ENCODE results near the gene TIGAR. TPM values are rescaled to one million over a fixed set of nuclear protein-coding genes. Genes with fewer than 3 reads are reported as not detected.

TIGAR gene
- total RNA-seq, 6 donors from 2014 or later: 4.9 to 19.5 (median 10.4) TPM

GRCh38 chr12:4280351-4281163, 40.5 kb upstream of the TIGAR start:
- no peak for ATAC-seq (ENCODE audit: low FRiP score in 2 of 2)

DNA sequence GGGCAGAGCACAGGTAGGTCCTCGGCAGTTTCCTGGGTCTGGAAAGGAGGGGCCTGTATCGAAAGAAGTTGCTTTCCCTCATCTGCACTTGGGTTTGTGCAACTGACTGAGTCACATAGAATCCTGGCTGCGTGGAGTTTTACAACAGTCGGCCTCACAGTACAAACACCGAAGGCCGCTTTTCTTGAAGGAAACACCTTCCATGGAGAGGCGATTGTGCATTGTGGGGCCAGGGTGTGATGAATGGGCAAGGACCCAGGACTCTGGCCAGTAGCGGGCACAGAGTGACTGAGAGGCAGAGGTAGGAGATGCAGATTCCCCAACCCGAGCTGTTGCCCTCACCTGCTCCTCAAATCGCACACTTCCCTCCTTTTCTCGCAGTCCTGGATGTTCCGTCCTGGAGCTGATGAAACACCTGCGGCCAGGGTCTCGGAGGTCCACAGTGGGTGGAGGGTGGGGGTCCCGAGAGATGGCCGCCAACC, 39.8 kb upstream of the TIGAR start:
- Histone ChIP-seq H3K27ac (peak overlapping the region in 3 of 4 donors; percentile 24 to 56 (median 25)), H3K4me1 (peaks cover 26 to 45% (median 38%) of the 10 kb centered on the region in 4 donors), H3K9me3 (no peaks in the 10 kb centered on the region), H3K36me3 (peaks cover 3 to 62% (median 26%) of the 10 kb centered on the region in 4 donors), H3K4me3 (no peak overlapping the region), H3K27me3 (no peaks in the 10 kb centered on the region)
- no peak for ATAC-seq (ENCODE audit: low FRiP score in 2 of 2)
- WGBS, 2 donors: 84 to 89% methylated on average over 9 to 16 of the region's 16 CpGs
- TF ChIP-seq EP300 (IDR thresholded peaks at IDR 0.05) (no peak), POLR2A (IDR thresholded peaks at IDR 0.05) (no peak), CTCF (IDR thresholded peaks at IDR 0.05) (no peak), POLR2AphosphoS5 (IDR thresholded peaks at IDR 0.05) (no peak)
- no peak for DNase-seq

More at GRCh38 chr12:4280351-4281163, 40.5 kb upstream of the TIGAR start:
- Histone ChIP-seq H3K27me3 (no peaks in the 10 kb centered on the region), H3K36me3 (peaks cover 3 to 57% (median 23%) of the 10 kb centered on the region in 4 donors), H3K27ac (peak overlapping the region; percentile 24 to 56 (median 28)), H3K4me3 (no peak overlapping the region), H3K4me1 (peaks cover 26 to 48% (median 38%) of the 10 kb centered on the region in 4 donors), H3K9me3 (no peaks in the 10 kb centered on the region)
- no peak for TF ChIP-seq POLR2AphosphoS5 (IDR thresholded peaks at IDR 0.05)
- TF ChIP-seq POLR2A (IDR thresholded peaks at IDR 0.05): no peak
- TF ChIP-seq EP300 (IDR thresholded peaks at IDR 0.05): no peak
- TF ChIP-seq CTCF (IDR thresholded peaks at IDR 0.05): no peak
- WGBS, 2 donors: 51 to 70% methylated on average over 14 to 15 of the region's 15 CpGs
- DNase-seq: peak in 1 of 2 donors; percentile 45

DNA sequence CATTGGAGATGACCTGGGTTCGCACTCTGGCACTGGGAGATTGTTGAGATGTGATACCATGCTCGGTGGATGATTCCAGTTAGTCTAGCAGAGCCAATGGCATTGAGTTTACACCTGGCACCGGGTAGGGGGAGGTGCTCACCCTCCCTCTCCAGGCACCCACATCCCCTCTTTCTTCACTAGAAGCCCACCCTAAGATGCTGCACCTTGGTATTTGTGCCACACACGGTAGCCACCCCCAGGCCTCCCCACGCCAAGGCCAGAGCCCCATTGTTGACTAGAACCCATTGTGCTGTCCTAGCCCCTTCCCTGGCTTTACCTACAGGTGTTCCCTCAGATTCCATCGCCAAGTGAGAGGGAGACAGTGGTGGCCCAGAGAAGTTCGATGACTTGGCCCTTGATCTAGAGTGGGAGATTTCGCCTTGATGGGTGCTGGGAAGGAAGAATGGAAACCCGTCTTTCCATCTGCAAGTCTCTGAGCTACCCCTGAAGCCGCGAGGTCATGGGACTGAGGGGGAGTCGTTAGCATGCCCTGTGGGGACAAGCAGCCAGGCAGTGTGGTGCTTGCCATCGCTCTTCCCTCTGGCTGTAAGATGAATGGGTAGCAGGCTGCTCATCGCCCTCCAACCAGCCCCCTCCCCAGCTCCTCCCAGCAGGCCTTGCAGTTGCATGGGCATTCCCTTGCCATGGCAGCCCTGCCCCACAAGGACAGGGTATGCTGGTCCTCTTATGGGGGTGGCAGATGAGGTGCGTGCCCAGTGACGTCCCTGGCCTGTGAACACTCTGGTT, 38.7 kb upstream of the TIGAR start:
- WGBS, 2 donors: 94% methylated on average over 13 to 16 of the region's 16 CpGs
- DNase-seq: no peak
- no peak for ATAC-seq (ENCODE audit: low FRiP score in 2 of 2)
- Histone ChIP-seq H3K36me3 (peaks cover 3 to 69% (median 31%) of the 10 kb centered on the region in 4 donors), H3K4me1 (peaks cover 17 to 44% (median 30%) of the 10 kb centered on the region in 4 donors), H3K27me3 (no peaks in the 10 kb centered on the region), H3K9me3 (no peaks in the 10 kb centered on the region), H3K4me3 (no peak overlapping the region), H3K27ac (no peak overlapping the region)
- no peak for TF ChIP-seq POLR2A (IDR thresholded peaks at IDR 0.05)
- no peak for TF ChIP-seq POLR2AphosphoS5 (IDR thresholded peaks at IDR 0.05)
- no peak for TF ChIP-seq EP300 (IDR thresholded peaks at IDR 0.05)
- no peak for TF ChIP-seq CTCF (IDR thresholded peaks at IDR 0.05)

DNA sequence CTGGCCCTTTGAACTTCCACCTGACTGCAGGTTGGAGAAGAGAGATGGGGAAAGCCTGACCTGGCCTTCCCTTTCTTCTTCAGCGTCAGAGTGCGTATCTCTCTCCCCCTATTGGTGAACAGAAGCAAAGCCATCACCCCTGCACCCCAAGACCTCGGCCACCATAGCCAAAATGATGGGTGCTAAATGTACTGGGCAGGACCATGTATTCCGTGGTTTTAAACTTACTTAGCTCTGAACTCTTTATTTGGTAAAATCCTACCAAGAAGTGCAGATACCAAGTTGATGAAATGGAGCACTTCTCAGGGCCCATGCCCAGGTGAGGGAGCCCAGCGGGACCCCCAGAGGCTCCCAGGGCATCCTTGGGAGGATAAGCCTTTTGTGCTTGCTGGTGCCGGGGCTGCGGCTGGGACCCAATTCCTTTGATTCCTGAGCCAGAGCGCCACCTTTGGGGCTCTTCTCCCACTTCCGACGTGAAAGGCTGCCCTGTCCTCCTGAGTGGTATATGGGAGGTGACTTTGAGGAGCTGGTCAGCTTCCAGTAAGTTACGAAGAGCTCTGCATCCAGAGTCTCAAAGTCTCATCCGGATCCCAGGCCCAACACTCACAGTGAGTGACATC, 38.0 kb upstream of the TIGAR start:
- Histone ChIP-seq H3K4me3 (no peak overlapping the region), H3K27ac (no peak overlapping the region), H3K27me3 (no peaks in the 10 kb centered on the region), H3K36me3 (peaks cover 3 to 69% (median 31%) of the 10 kb centered on the region in 4 donors), H3K4me1 (peaks cover 14 to 44% (median 26%) of the 10 kb centered on the region in 4 donors), H3K9me3 (no peaks in the 10 kb centered on the region)
- ATAC-seq (ENCODE audit: low FRiP score in 2 of 2): no peak
- WGBS, 2 donors: 81 to 85% methylated on average over 10 to 12 of the region's 12 CpGs
- TF ChIP-seq POLR2A (IDR thresholded peaks at IDR 0.05) (no peak), CTCF (IDR thresholded peaks at IDR 0.05) (no peak), POLR2AphosphoS5 (IDR thresholded peaks at IDR 0.05) (no peak), EP300 (IDR thresholded peaks at IDR 0.05) (no peak)
- DNase-seq: peak in 1 of 2 donors; percentile 33
